Heart left ventricle (tissue), 13 donors: Measurements from ENCODE around the gene KRTAP5-8.

ENCODE experiments used
- CTCF ChIP-seq, 12 donors: fragments of 200-600 bp; sonication (generic) in 4 of 12; IDR thresholded peaks; one replicate each; pipeline versions ENCODE4 v1.5.0 to v1.8.0; 2018 to 2022; ENCODE audit warnings: antibody characterized with exemption in 12 of 12, mild to moderate bottlenecking in 5 of 12
- POLR2A ChIP-seq, 2 donors: fragments of 450-650 bp; IDR thresholded peaks; one replicate each; pipeline ENCODE4 v1.6.1; 2017; ENCODE audit warnings: antibody characterized with exemption in 2 of 2, mild to moderate bottlenecking in 2 of 2, moderate library complexity in 2 of 2
- donor health status: ischemic (EF 13 %, LVEDD 7.1; RV severe dilation, severe dysfunction).
- donor health status: DM: no; HTN: yes; CAD: no.
- donor health status: DM: no; HTN: no; CAD: no.
- donor health status: ischemic (EF 25% LVEDD 6.9; RV normal size, moderate dysfunction).
- donor health status: ischemic (EF 25% LVEDD 5.7; RV mildly dilated, moderate dysfunction).
- donor health status: ischemic (EF 35%, LVEDD 5.7; RV mildly dilated, moderate dysfunction).
- donor health status: nonischemic (EF 11% LVEDD 7.7; RV severe dilation, severe dysfunction).
- donor health status: DM: yes; HTN: yes; CAD: no.
- donor health status: PGD.
- donor health status: ischemic (EF 29% LVEDD 5.4; RV normal size, mild dysfunction).
- donor health status: nonischemic (EF 23%, LVEDD 6.1; RV moderate dilation, normal function).

- TF ChIP-seq CTCF (IDR thresholded peaks at IDR 0.05) (no peak), POLR2A (IDR thresholded peaks at IDR 0.05) (no peak)
Measured at GRCh38 chr11:71505781-71506180, 32.0 kb upstream of the KRTAP5-8 start.
